IgD-negative memory B cell (primary cell): ENCODE results near the gene ANXA11. TPM values are rescaled to one million over a fixed set of nuclear protein-coding genes. Genes with fewer than 3 reads are reported as not detected.
A peak's percentile ranks its signal among the peaks of the same experiment; 100 is the strongest.

Source experiments
- H3K27ac Mint-ChIP-seq, 3 donors: one replicate each; pipeline ENCODE4 v1.8.0; 2020 to 2022; ENCODE audit warnings: mild to moderate bottlenecking in 3 of 3, mixed read lengths in 3 of 3, moderate library complexity in 1 of 3
- H3K27me3 Mint-ChIP-seq: one replicate; pipeline ENCODE4 v1.8.0; 2021; ENCODE audit warnings: mixed read lengths
- H3K36me3 Mint-ChIP-seq: one replicate; pipeline ENCODE4 v1.8.0; 2020; ENCODE audit warnings: mild to moderate bottlenecking, mixed read lengths
- H3K4me1 Mint-ChIP-seq, 3 donors: one replicate each; pipeline ENCODE4 v1.8.0; 2020 to 2022; ENCODE audit warnings: mixed read lengths in 3 of 3, mild to moderate bottlenecking in 1 of 3
- H3K4me3 Mint-ChIP-seq, 4 donors: one replicate each; pipeline ENCODE4 v1.8.0; 2020 to 2022; ENCODE audit warnings: mild to moderate bottlenecking in 4 of 4, mixed read lengths in 4 of 4, moderate library complexity in 3 of 4
- H3K9me3 Mint-ChIP-seq, 3 donors: one replicate each; pipeline ENCODE4 v1.8.0; 2020 to 2021; ENCODE audit warnings: mixed read lengths in 3 of 3, mild to moderate bottlenecking in 1 of 3
- polyA plus RNA-seq: library from polyadenylated mRNA; unstranded; fragments of 300-500 nt; fragmentation: Illumina TruSeq; gene quantifications from one replicate; pipeline ENCODE4 v1.2.3, GENCODE V29; 2021

Gene ANXA11
- polyA plus RNA-seq, 1 donor from 2014 or later: 243 TPM

- peaks cover 3% of the 10 kb centered on the region for H3K36me3 Mint-ChIP-seq
- H3K4me3 Mint-ChIP-seq: peak overlapping the region in 2 of 4 donors; percentile 46 to 52
- H3K27ac Mint-ChIP-seq: peak overlapping the region in 1 of 3 donors; percentile 67
- no peaks in the 10 kb centered on the region for H3K9me3 Mint-ChIP-seq
- peaks cover 48 to 70% (median 57%) of the 10 kb centered on the region in 3 donors for H3K4me1 Mint-ChIP-seq
- H3K27me3 Mint-ChIP-seq: no peaks in the 10 kb centered on the region
Observed at GRCh38 chr10:80200687-80201086, 4.7 kb downstream of the ANXA11 start.

- H3K27ac Mint-ChIP-seq: peak overlapping the region in 1 of 3 donors; percentile 20
- no peaks in the 10 kb centered on the region for H3K9me3 Mint-ChIP-seq
- H3K36me3 Mint-ChIP-seq: peaks cover 3% of the 10 kb centered on the region
- peaks cover 51 to 74% (median 61%) of the 10 kb centered on the region in 3 donors for H3K4me1 Mint-ChIP-seq
- H3K27me3 Mint-ChIP-seq: no peaks in the 10 kb centered on the region
- H3K4me3 Mint-ChIP-seq: peak overlapping the region in 2 of 4 donors; percentile 46 to 52
Observed at GRCh38 chr10:80200259-80200658, 5.1 kb downstream of the ANXA11 start.

- H3K9me3 Mint-ChIP-seq: no peaks in the 10 kb centered on the region
- peaks cover 3% of the 10 kb centered on the region for H3K36me3 Mint-ChIP-seq
- no peaks in the 10 kb centered on the region for H3K27me3 Mint-ChIP-seq
- H3K27ac Mint-ChIP-seq: peak overlapping the region in 1 of 3 donors; percentile 16
- peak overlapping the region in 1 of 4 donors; percentile 35 for H3K4me3 Mint-ChIP-seq
- peaks cover 51 to 74% (median 63%) of the 10 kb centered on the region in 3 donors for H3K4me1 Mint-ChIP-seq
Observed at GRCh38 chr10:80199828-80200227, 5.5 kb downstream of the ANXA11 start.

GRCh38 chr10:80197972-80198916, 7.1 kb downstream of the ANXA11 start:
- Mint-ChIP-seq H3K4me3 (peak overlapping the region in 2 of 4 donors; percentile 52 to 66), H3K9me3 (no peaks in the 10 kb centered on the region), H3K4me1 (peaks cover 49 to 65% (median 53%) of the 10 kb centered on the region in 3 donors), H3K36me3 (peaks cover 3% of the 10 kb centered on the region), H3K27me3 (no peaks in the 10 kb centered on the region), H3K27ac (peak overlapping the region in 2 of 3 donors; percentile 58 to 66)

GRCh38 chr10:80196950-80197315, 8.4 kb downstream of the ANXA11 start:
- no peaks in the 10 kb centered on the region for H3K9me3 Mint-ChIP-seq
- peaks cover 46 to 62% (median 55%) of the 10 kb centered on the region in 3 donors for H3K4me1 Mint-ChIP-seq
- H3K36me3 Mint-ChIP-seq: peaks cover 5% of the 10 kb centered on the region
- H3K4me3 Mint-ChIP-seq: peak overlapping the region; percentile 30 to 82 (median 58)
- no peaks in the 10 kb centered on the region for H3K27me3 Mint-ChIP-seq
- H3K27ac Mint-ChIP-seq: peak overlapping the region; percentile 80 to 97 (median 93)

- peaks cover 5% of the 10 kb centered on the region for H3K36me3 Mint-ChIP-seq
- peaks cover 45 to 62% (median 53%) of the 10 kb centered on the region in 3 donors for H3K4me1 Mint-ChIP-seq
- no peaks in the 10 kb centered on the region for H3K9me3 Mint-ChIP-seq
- H3K4me3 Mint-ChIP-seq: peak overlapping the region; percentile 36 to 82 (median 58)
- H3K27ac Mint-ChIP-seq: peak overlapping the region; percentile 80 to 97 (median 93)
- no peaks in the 10 kb centered on the region for H3K27me3 Mint-ChIP-seq
Observed at GRCh38 chr10:80196270-80196949, 8.9 kb downstream of the ANXA11 start.

- no peaks in the 10 kb centered on the region for H3K27me3 Mint-ChIP-seq
- H3K27ac Mint-ChIP-seq: peak overlapping the region; percentile 67 to 97 (median 93)
- peaks cover 3% of the 10 kb centered on the region for H3K36me3 Mint-ChIP-seq
- peak overlapping the region in 1 of 4 donors; percentile 82 for H3K4me3 Mint-ChIP-seq
- H3K4me1 Mint-ChIP-seq: peaks cover 40 to 51% (median 46%) of the 10 kb centered on the region in 3 donors
- no peaks in the 10 kb centered on the region for H3K9me3 Mint-ChIP-seq
Observed at GRCh38 chr10:80195046-80195574, 10.2 kb downstream of the ANXA11 start.

- peaks cover 3% of the 10 kb centered on the region for H3K36me3 Mint-ChIP-seq
- H3K27ac Mint-ChIP-seq: peak overlapping the region in 2 of 3 donors; percentile 55 to 59
- no peak overlapping the region for H3K4me3 Mint-ChIP-seq
- H3K27me3 Mint-ChIP-seq: no peaks in the 10 kb centered on the region
- H3K9me3 Mint-ChIP-seq: no peaks in the 10 kb centered on the region
- H3K4me1 Mint-ChIP-seq: peaks cover 42 to 52% (median 50%) of the 10 kb centered on the region in 3 donors
Observed at GRCh38 chr10:80194373-80195045, 10.8 kb downstream of the ANXA11 start.

GRCh38 chr10:80192553-80192952, 12.8 kb downstream of the ANXA11 start:
- Mint-ChIP-seq H3K27ac (peak overlapping the region in 2 of 3 donors; percentile 0 to 78), H3K4me1 (peaks cover 46 to 55% (median 50%) of the 10 kb centered on the region in 3 donors), H3K27me3 (no peaks in the 10 kb centered on the region), H3K4me3 (peak overlapping the region in 2 of 4 donors; percentile 27 to 29), H3K9me3 (no peaks in the 10 kb centered on the region), H3K36me3 (peaks cover 3% of the 10 kb centered on the region)

GRCh38 chr10:80191589-80192270, 13.6 kb downstream of the ANXA11 start:
- peaks cover 3% of the 10 kb centered on the region for H3K36me3 Mint-ChIP-seq
- no peaks in the 10 kb centered on the region for H3K27me3 Mint-ChIP-seq
- peak overlapping the region in 3 of 4 donors; percentile 38 to 70 (median 58) for H3K4me3 Mint-ChIP-seq
- peaks cover 45 to 54% (median 48%) of the 10 kb centered on the region in 3 donors for H3K4me1 Mint-ChIP-seq
- H3K9me3 Mint-ChIP-seq: no peaks in the 10 kb centered on the region
- H3K27ac Mint-ChIP-seq: peak overlapping the region; percentile 0 to 88 (median 78)

- H3K4me1 Mint-ChIP-seq: peaks cover 42 to 60% (median 46%) of the 10 kb centered on the region in 3 donors
- H3K36me3 Mint-ChIP-seq: peaks cover 9% of the 10 kb centered on the region
- peak overlapping the region; percentile 92 to 98 (median 97) for H3K27ac Mint-ChIP-seq
- H3K4me3 Mint-ChIP-seq: peak overlapping the region in 3 of 4 donors; percentile 54 to 77 (median 75)
- no peaks in the 10 kb centered on the region for H3K27me3 Mint-ChIP-seq
- H3K9me3 Mint-ChIP-seq: no peaks in the 10 kb centered on the region
Observed at GRCh38 chr10:80188713-80189112, 16.6 kb downstream of the ANXA11 start.

- Mint-ChIP-seq H3K27me3 (no peaks in the 10 kb centered on the region), H3K9me3 (no peaks in the 10 kb centered on the region), H3K4me1 (peaks cover 40 to 60% (median 49%) of the 10 kb centered on the region in 3 donors), H3K4me3 (peak overlapping the region; percentile 69 to 87 (median 80)), H3K36me3 (peaks cover 9% of the 10 kb centered on the region), H3K27ac (peak overlapping the region; percentile 92 to 98 (median 97))
Observed at GRCh38 chr10:80187465-80188409, 17.6 kb downstream of the ANXA11 start.

- Mint-ChIP-seq H3K27me3 (no peaks in the 10 kb centered on the region), H3K27ac (peak overlapping the region; percentile 92 to 98 (median 97)), H3K36me3 (peaks cover 5% of the 10 kb centered on the region), H3K4me3 (peak overlapping the region; percentile 69 to 87 (median 80)), H3K4me1 (peaks cover 38 to 60% (median 46%) of the 10 kb centered on the region in 3 donors), H3K9me3 (no peaks in the 10 kb centered on the region)
Observed at GRCh38 chr10:80187060-80187459, 18.3 kb downstream of the ANXA11 start.
